GM19239 (cell line): ENCODE data around the gene C5orf24.
A peak's percentile ranks its signal among the peaks of the same experiment; 100 is the strongest.

Experiments
- DNase-seq: peaks from one replicate; pipeline ENCODE4 v3.0.0; 2011; ENCODE audit warnings: low spot score; ENCODE audit not compliant: insufficient read length
- FAIRE-seq: peaks from 2 replicates; lab custom pipeline; 2011; peaks lifted over from hg19 to GRCh38; lab: Jason Lieb, UNC

C5orf24 gene

DNA sequence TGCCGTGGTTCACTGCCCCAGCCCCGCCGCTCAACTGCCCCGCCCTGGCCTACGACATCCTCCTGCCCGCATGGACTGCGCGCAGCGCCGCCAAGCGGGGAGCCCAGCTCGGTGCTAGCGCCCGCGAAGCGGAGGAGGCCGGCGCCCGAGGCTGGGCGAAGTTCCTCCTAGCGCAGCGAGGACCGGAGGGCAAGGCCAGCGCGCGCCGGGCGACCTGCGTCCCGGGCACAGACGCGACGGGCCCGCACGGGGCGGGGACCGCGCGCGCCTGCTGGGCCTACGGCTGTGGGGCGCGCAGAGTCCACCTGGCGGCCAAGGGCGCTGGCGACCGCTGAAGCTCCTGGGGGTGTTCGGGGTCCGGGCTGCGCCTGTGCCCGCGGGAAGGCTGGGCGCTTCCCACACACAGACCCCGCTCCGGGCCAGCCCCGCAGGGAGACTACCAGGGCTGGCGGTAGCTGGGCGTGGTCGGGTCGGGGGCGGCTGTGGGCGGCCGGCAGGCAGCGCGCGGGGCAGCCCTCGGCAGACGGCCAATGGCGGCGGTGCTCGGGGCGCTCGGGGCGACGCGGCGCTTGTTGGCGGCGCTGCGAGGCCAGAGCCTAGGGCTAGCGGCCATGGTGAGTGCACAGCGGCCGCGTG lies 59.0 kb downstream of the C5orf24 start, which contains the start of gene PCBD2:
TSS of gene PCBD2 (plus strand) at position 522 of the 636 bp plus-strand sequence. CDS start at position 531, 9 bp downstream.
- DNase-seq (peak; percentile 73), FAIRE-seq (no peak)

DNA sequence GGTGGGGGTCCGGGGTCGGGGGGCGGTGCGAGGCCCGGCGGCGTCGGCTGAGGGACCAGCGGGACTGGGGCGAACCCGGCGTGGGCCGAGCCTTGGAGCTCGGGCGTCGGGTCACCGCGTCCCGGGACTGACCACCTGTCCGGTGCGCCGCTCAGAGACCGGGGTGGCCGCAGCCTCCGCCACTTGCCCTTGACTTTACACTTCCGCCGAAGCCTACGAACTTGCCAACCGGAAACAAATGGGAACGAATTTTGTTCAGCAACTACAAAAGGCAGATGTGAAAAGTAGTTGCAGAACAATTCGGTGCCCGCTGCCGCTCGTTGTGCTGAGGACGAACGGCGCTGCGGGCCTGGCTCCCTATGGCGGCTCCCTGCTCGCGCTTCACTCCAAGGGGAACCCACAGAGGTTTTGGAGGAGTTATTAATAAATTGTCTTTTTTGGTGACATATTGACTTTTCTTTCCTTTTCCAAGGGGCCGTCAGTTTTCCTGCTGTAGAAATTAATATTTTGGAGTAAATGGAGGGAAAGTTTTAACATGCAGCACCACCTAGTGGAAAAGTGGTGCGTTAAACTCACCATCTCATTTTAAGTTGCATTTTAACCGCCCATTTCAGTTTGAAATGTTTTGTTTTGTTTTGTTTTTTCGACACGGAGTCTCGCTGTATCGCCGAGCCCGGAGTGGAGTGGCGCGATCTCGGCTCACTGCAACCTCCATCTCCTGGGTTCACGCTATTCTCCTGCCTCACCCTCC lies 59.7 kb downstream of the C5orf24 start:
- DNase-seq (peak; percentile 40), FAIRE-seq (peak; percentile 76)

DNA sequence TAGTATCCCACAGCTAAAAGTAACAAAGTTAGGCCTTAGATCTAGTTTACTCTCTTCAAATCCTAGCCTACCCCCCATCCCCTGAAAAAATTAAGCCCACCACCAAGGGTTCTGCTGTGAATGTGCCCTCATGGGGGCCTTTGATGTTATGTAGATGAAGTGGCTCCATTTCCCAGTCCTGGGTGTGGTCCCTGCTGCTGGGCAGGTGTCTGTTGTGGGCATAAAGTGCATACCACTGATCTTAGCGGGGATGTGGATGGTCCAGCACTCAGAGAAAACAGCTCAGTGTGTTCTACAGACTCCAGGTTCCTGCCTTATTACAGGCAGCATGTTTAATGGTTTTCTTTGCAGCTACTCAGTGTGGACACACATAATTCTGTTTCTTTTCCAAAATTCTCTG lies 61.0 kb downstream of the C5orf24 start:
- FAIRE-seq (no peak), DNase-seq (no peak)
